ENCODE data around the gene TCHHL1.

The TCHHL1 gene

GRCh38 chr1:152115344-152115743 lies 26.5 kb upstream of the TCHHL1 start, which contains the start of gene TCHH:
TSS of gene TCHH (minus strand) at chr1:152115444. CDS start at chr1:152114080, 1,364 bp downstream.
- TF ChIP-seq CTCF (IDR thresholded peaks at IDR 0.05; ENCODE audit: low read depth, low read length, missing control alignments), result no peak
- DNase-seq (ENCODE audit: low read depth), result no peak
- H3K4me3 ChIP-seq (ENCODE audit: low read depth, low read length), result no peak within 1 kb of the TSS
- in situ Hi-C loops (cut with HindIII; ENCODE audit: low sequenced_read_pairs), result no loop called here

GRCh38 chr1:152112885-152113432 lies 24.1 kb upstream of the TCHHL1 start:
- TF ChIP-seq CTCF (IDR thresholded peaks at IDR 0.05; ENCODE audit: low read depth, low read length, missing control alignments), result no peak
- in situ Hi-C loops (cut with HindIII; ENCODE audit: low sequenced_read_pairs), result loop anchor here (5.0 kb wide), 1 partner anchor 59 kb away; no protein-coding TSS in a partner anchor
- H3K4me3 ChIP-seq (ENCODE audit: low read depth, low read length), result no peak overlapping the region
- DNase-seq (ENCODE audit: low read depth), result no peak

- DNase-seq (ENCODE audit: low read depth), result no peak
- no peak for TF ChIP-seq CTCF (IDR thresholded peaks at IDR 0.05; ENCODE audit: low read depth, low read length, missing control alignments)
- in situ Hi-C loops (cut with HindIII; ENCODE audit: low sequenced_read_pairs), result loop anchor here (5.0 kb wide), 1 partner anchor 60 kb away; no protein-coding TSS in a partner anchor
- H3K4me3 ChIP-seq (ENCODE audit: low read depth, low read length), result peak overlapping the region; percentile 22
Measured at GRCh38 chr1:152112101-152112884, 23.4 kb upstream of the TCHHL1 start.

GRCh38 chr1:152111515-152111968 lies 22.7 kb upstream of the TCHHL1 start:
- TF ChIP-seq CTCF (IDR thresholded peaks at IDR 0.05; ENCODE audit: low read depth, low read length, missing control alignments), result no peak
- no peak for DNase-seq (ENCODE audit: low read depth)
- H3K4me3 ChIP-seq (ENCODE audit: low read depth, low read length), result peak overlapping the region; percentile 39
- in situ Hi-C loops (cut with HindIII; ENCODE audit: low sequenced_read_pairs), result loop anchor here (5.0 kb wide), 1 partner anchor 61 kb away; no protein-coding TSS in a partner anchor

GRCh38 chr1:152110860-152111514 lies 22.1 kb upstream of the TCHHL1 start:
- H3K4me3 ChIP-seq (ENCODE audit: low read depth, low read length), result peak overlapping the region; percentile 39
- in situ Hi-C loops (cut with HindIII; ENCODE audit: low sequenced_read_pairs), result loop anchor here (5.0 kb wide), 1 partner anchor 61 kb away; no protein-coding TSS in a partner anchor
- TF ChIP-seq CTCF (IDR thresholded peaks at IDR 0.05; ENCODE audit: low read depth, low read length, missing control alignments), result no peak
- DNase-seq (ENCODE audit: low read depth), result no peak

- no peak for DNase-seq (ENCODE audit: low read depth)
Measured at GRCh38 chr1:152110365-152110859, 21.5 kb upstream of the TCHHL1 start.

More at GRCh38 chr1:152110365-152110859, 21.5 kb upstream of the TCHHL1 start:
- no peak for TF ChIP-seq CTCF (IDR thresholded peaks at IDR 0.05; ENCODE audit: low read depth, low read length, missing control alignments)
- in situ Hi-C loops (cut with HindIII; ENCODE audit: low sequenced_read_pairs), result loop anchor here (5.0 kb wide), 1 partner anchor 62 kb away; no protein-coding TSS in a partner anchor
- H3K4me3 ChIP-seq (ENCODE audit: low read depth, low read length), result peak overlapping the region; percentile 39

Measured in astrocyte of the cerebellum (primary cell).